AG09309 (cell line): ENCODE data around the gene TAGLN2.

ENCODE experiments used
- DNase-seq: peaks from one replicate; pipeline ENCODE4 v3.0.0-alpha.2; 2010; ENCODE audit warnings: low read depth
- H3K4me3 ChIP-seq: 2 replicates; pipeline ENCODE4 v1.5.1; 2011; ENCODE audit warnings: mild to moderate bottlenecking, low read depth, low read length, moderate library complexity; ENCODE audit not compliant: control insufficient read depth
- CTCF ChIP-seq: IDR thresholded peaks from 2 replicates; pipeline ENCODE4 v1.5.1; 2011; ENCODE audit warnings: mild to moderate bottlenecking, low read depth, low read length, inconsistent platforms; ENCODE audit not compliant: insufficient read depth, control insufficient read depth; ENCODE audit errors: missing control alignments

The TAGLN2 gene

GRCh38 chr1:159931101-159931794 is 5.9 kb upstream of the TAGLN2 start:
- no peak for DNase-seq
- TF ChIP-seq CTCF: no peak
- H3K4me3 ChIP-seq: no peak overlapping the region

GRCh38 chr1:159930634-159931033 is 5.3 kb upstream of the TAGLN2 start:
- DNase-seq: no peak
- no peak for TF ChIP-seq CTCF
- H3K4me3 ChIP-seq: no peak overlapping the region

- no peak overlapping the region for H3K4me3 ChIP-seq
- TF ChIP-seq CTCF: no peak
- no peak for DNase-seq
These were observed 4.9 kb upstream of the TAGLN2 start for GRCh38 chr1:159930216-159930615.

- no peak overlapping the region for H3K4me3 ChIP-seq
- no peak for TF ChIP-seq CTCF
- no peak for DNase-seq
These were observed 4.1 kb upstream of the TAGLN2 start for GRCh38 chr1:159929155-159930051.

GRCh38 chr1:159928491-159929050 is 3.3 kb upstream of the TAGLN2 start:
- no peak for TF ChIP-seq CTCF
- no peak overlapping the region for H3K4me3 ChIP-seq

GRCh38 chr1:159927849-159928431 is 2.6 kb upstream of the TAGLN2 start:
- H3K4me3 ChIP-seq: no peak overlapping the region
- no peak for TF ChIP-seq CTCF
- DNase-seq: no peak

More at GRCh38 chr1:159928491-159929050, 3.3 kb upstream of the TAGLN2 start:
- no peak for DNase-seq
